ENCODE measurements around the gene WDFY2. TPM values are rescaled to one million over a fixed set of nuclear protein-coding genes. Genes with fewer than 3 reads are reported as not detected.

WDFY2 gene
- total RNA-seq, 1 experiment from 2014 or later: 26.4 TPM

- Histone ChIP-seq H4K91ac (ENCODE audit: insufficient read length, low read depth, low read length) (no peak overlapping the region), H2BK5ac (ENCODE audit: insufficient read length, low read length) (no peak overlapping the region), H3K4me1 (ENCODE audit: insufficient read depth, low read length) (no peaks in the 10 kb centered on the region), H3K4me2 (ENCODE audit: insufficient read depth, insufficient read length, low read length) (no peak overlapping the region), H2BK120ac (ENCODE audit: low read depth, low read length, poor library complexity, severe bottlenecking) (no peak overlapping the region), H3K4ac (ENCODE audit: low read depth, low read length) (no peak overlapping the region), H3K9ac (ENCODE audit: extremely low read depth, insufficient read length, low read length) (no peak overlapping the region), H4K8ac (replicated peaks; ENCODE audit: insufficient read length, low read depth, low read length) (no peak overlapping the region), H3K14ac (ENCODE audit: insufficient read depth, low read length) (no peak overlapping the region), H3K56ac (ENCODE audit: insufficient read length, low read depth, low read length) (no peak overlapping the region), H2BK12ac (ENCODE audit: insufficient read length, low read depth, low read length) (no peak overlapping the region), H3K23me2 (ENCODE audit: insufficient read length, low read depth, low read length, poor library complexity, severe bottlenecking) (no peaks in the 10 kb centered on the region), H4K20me1 (ENCODE audit: control insufficient read depth, insufficient read depth, insufficient read length) (peaks cover 2% of the 10 kb centered on the region), H3K27ac (ENCODE audit: insufficient read length, low read depth, low read length) (no peak overlapping the region), H3K18ac (ENCODE audit: insufficient read length, low read depth, low read length) (no peak overlapping the region), H2BK20ac (ENCODE audit: low read depth, low read length, poor library complexity, severe bottlenecking) (no peak overlapping the region), H3K27me3 (ENCODE audit: insufficient read depth, low read length) (no peaks in the 10 kb centered on the region), H3K23ac (ENCODE audit: insufficient read length, low read depth, low read length) (no peak overlapping the region), H4K5ac (ENCODE audit: insufficient read length, low read depth, low read length) (no peak overlapping the region), H3K79me1 (ENCODE audit: insufficient read depth, low read depth, low read length, poor library complexity, severe bottlenecking) (no peaks in the 10 kb centered on the region), H3K79me2 (ENCODE audit: insufficient read depth, low read length) (no peaks in the 10 kb centered on the region; the same call in 1 of the 2 replicates), H2AFZ (ENCODE audit: low read length) (no peak overlapping the region), H3T11ph (ENCODE audit: low read length) (no peak overlapping the region), H2AK5ac (ENCODE audit: insufficient read length, low read length) (no peak overlapping the region), H2BK15ac (ENCODE audit: low read depth, low read length) (no peak overlapping the region), H3K9me3 (ENCODE audit: control insufficient read depth, low read depth, low read length) (no peaks in the 10 kb centered on the region)
- no CpG with 5 or more reads among the region's 10 CpGs for WGBS (ENCODE audit: extremely low coverage, insufficient read length, low lambda C conversion rate)
- TF ChIP-seq CTCF (conservative IDR thresholded peaks at IDR 0.05): no peak
- H3K4me1 Mint-ChIP-seq: peaks cover 6 to 7% of the 10 kb centered on the region in 2 experiments
- H3K27me3 Mint-ChIP-seq (ENCODE audit: low read depth): no peaks in the 10 kb centered on the region
- no peak for DNase-seq
- H3K4me3 Mint-ChIP-seq: no peak overlapping the region
- H3K27ac Mint-ChIP-seq: no peak overlapping the region
- H3K9me3 Mint-ChIP-seq: no peaks in the 10 kb centered on the region
- H3K36me3 Mint-ChIP-seq (ENCODE audit: insufficient read depth in 1 of 3, low read depth in 3 of 3): peaks cover 4 to 16% (median 10%) of the 10 kb centered on the region in 3 experiments; a peak in 6 of 7 replicates
These were observed 144.7 kb downstream of the WDFY2 start for GRCh38 chr13:51728972-51729371.
